MCF 10A (cell line): ENCODE results near the gene PPM1K. TPM values are rescaled to one million over a fixed set of nuclear protein-coding genes. Genes with fewer than 3 reads are reported as not detected.

ENCODE experiments used
- BruUV-seq: library from RNA; stranded (reverse); fragments of 400-500 nt; replicated peaks from 2 replicates; lab custom pipeline; 2021; lab: Mats Ljungman, UMichigan
- CTCF ChIA-PET: fragments of 300-600 bp; sonication (Branson Sonifier 250); formaldehyde crosslinking; extraction: SDS; loops from one replicate; lab custom pipeline; 2021; ENCODE audit warnings: antibody characterized with exemption, inconsistent platforms; lab: Yijun Ruan, JAX
- POLR2A ChIA-PET: fragments of 300-600, 350-650 bp; sonication (Branson Sonifier 250); formaldehyde crosslinking; extraction: SDS; loops from one replicate; lab custom pipeline; 2020; ENCODE audit warnings: antibody characterized with exemption, inconsistent platforms; lab: Yijun Ruan, JAX
- DNase-seq: peaks from one replicate; pipeline ENCODE4 v3.0.0-alpha.2; 2018; ENCODE audit not compliant: unreplicated experiment
- H3K27ac Mint-ChIP-seq: one replicate; pipeline ENCODE4 v1.8.0; 2022; ENCODE audit warnings: mild to moderate bottlenecking, low read depth, mixed read lengths; ENCODE audit not compliant: unreplicated experiment
- H3K27me3 Mint-ChIP-seq: one replicate; pipeline ENCODE4 v1.8.0; 2022; ENCODE audit warnings: mixed read lengths; ENCODE audit not compliant: insufficient read depth, unreplicated experiment
- H3K36me3 Mint-ChIP-seq: one replicate; pipeline ENCODE4 v1.8.0; 2022; ENCODE audit warnings: mild to moderate bottlenecking, moderate library complexity, mixed read lengths; ENCODE audit not compliant: insufficient read depth, unreplicated experiment
- H3K4me1 Mint-ChIP-seq: one replicate; pipeline ENCODE4 v1.8.0; 2022; ENCODE audit warnings: mixed read lengths; ENCODE audit not compliant: insufficient read depth, unreplicated experiment
- H3K4me3 Mint-ChIP-seq: one replicate; pipeline ENCODE4 v1.8.0; 2022; ENCODE audit warnings: mild to moderate bottlenecking, moderate library complexity, mixed read lengths; ENCODE audit not compliant: unreplicated experiment
- H3K9me3 Mint-ChIP-seq: one replicate; pipeline ENCODE4 v1.8.0; 2022; ENCODE audit warnings: mixed read lengths; ENCODE audit not compliant: unreplicated experiment
- CTCF ChIP-seq: fragments of 200-600 bp; IDR thresholded peaks from one replicate; pipeline ENCODE4 v1.8.0; 2022; ENCODE audit warnings: antibody characterized with exemption, mild to moderate bottlenecking; ENCODE audit not compliant: unreplicated experiment
- intact Hi-C: fragments of 100-400 bp; cut with micrococcal nuclease; formaldehyde crosslinking; loops from 2 replicates; pipeline ENCODE4 v1.14.1; 2022
- total RNA-seq: library from RNA; stranded (reverse); gene quantifications from 2 replicates; pipeline ENCODE4 v1.2.3, GENCODE V29; 2022

Gene PPM1K
- total RNA-seq, 1 experiment from 2014 or later = 21.0 TPM

GRCh38 chr4:88251924-88252323 is 32.4 kb downstream of the PPM1K start:
- Mint-ChIP-seq H3K27me3 (no peaks in the 10 kb centered on the region), H3K9me3 (no peaks in the 10 kb centered on the region), H3K36me3 (no peaks in the 10 kb centered on the region), H3K4me1 (no peaks in the 10 kb centered on the region), H3K27ac (no peak overlapping the region), H3K4me3 (no peak overlapping the region)
- BruUV-seq = no TSS peak
- no peak for DNase-seq
- ChIA-PET CTCF (interaction anchor here (0.6 kb wide), 1 partner anchor 13 kb away, joined by 3 read pairs; no protein-coding TSS in a partner anchor), POLR2A (no interaction called here)
- no peak for TF ChIP-seq CTCF
- intact Hi-C loops = no loop called here

DNA sequence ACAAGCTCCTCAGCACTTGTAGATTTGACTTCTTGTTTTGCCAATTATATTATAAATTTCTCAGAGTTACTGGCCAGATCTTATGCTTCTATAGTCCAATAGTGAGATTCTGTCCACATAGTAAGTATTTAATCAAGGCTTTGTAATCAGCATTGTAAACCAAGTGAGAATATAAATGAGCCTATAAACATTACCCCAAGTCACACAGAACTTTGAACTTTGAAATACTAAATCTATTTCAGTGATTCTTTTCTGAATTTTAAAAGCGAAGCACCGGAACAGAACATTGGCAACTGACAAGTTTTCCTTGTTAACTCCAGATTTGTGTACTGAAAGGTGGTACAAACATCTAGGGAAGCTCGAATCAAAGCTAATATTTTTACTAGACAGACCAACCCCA is 37.2 kb downstream of the PPM1K start:
- intact Hi-C loops = no loop called here
- H3K4me3 Mint-ChIP-seq = no peak overlapping the region
- no peak for DNase-seq
- no peak overlapping the region for H3K27ac Mint-ChIP-seq
- no peaks in the 10 kb centered on the region for H3K27me3 Mint-ChIP-seq
- no TSS peak for BruUV-seq
- CTCF ChIA-PET = interaction anchor here (1.1 kb wide), 1 partner anchor 122 kb away, joined by 7 read pairs; no protein-coding TSS in a partner anchor
- H3K36me3 Mint-ChIP-seq = peaks cover 3% of the 10 kb centered on the region
- no peaks in the 10 kb centered on the region for H3K9me3 Mint-ChIP-seq
- no peak for TF ChIP-seq CTCF
- no peaks in the 10 kb centered on the region for H3K4me1 Mint-ChIP-seq
- POLR2A ChIA-PET = interaction anchor here (1.4 kb wide), 1 partner anchor 18 kb away, joined by 5 read pairs; no protein-coding TSS in a partner anchor

- ChIA-PET CTCF (interaction anchor here (0.6 to 0.7 kb wide), 2 partner anchors 245 to 269 kb away, joined by 3 read pairs; no protein-coding TSS in a partner anchor), POLR2A (interaction anchor here (1.4 kb wide), 1 partner anchor 18 kb away, joined by 5 read pairs; no protein-coding TSS in a partner anchor)
- Mint-ChIP-seq H3K9me3 (no peaks in the 10 kb centered on the region), H3K4me1 (no peaks in the 10 kb centered on the region), H3K36me3 (peaks cover 6% of the 10 kb centered on the region), H3K27me3 (no peaks in the 10 kb centered on the region), H3K4me3 (no peak overlapping the region), H3K27ac (no peak overlapping the region)
- intact Hi-C loops = no loop called here
- no peak for DNase-seq
- TF ChIP-seq CTCF = no peak
- BruUV-seq = no TSS peak
Measured at GRCh38 chr4:88246600-88246999, 37.8 kb downstream of the PPM1K start.

DNA sequence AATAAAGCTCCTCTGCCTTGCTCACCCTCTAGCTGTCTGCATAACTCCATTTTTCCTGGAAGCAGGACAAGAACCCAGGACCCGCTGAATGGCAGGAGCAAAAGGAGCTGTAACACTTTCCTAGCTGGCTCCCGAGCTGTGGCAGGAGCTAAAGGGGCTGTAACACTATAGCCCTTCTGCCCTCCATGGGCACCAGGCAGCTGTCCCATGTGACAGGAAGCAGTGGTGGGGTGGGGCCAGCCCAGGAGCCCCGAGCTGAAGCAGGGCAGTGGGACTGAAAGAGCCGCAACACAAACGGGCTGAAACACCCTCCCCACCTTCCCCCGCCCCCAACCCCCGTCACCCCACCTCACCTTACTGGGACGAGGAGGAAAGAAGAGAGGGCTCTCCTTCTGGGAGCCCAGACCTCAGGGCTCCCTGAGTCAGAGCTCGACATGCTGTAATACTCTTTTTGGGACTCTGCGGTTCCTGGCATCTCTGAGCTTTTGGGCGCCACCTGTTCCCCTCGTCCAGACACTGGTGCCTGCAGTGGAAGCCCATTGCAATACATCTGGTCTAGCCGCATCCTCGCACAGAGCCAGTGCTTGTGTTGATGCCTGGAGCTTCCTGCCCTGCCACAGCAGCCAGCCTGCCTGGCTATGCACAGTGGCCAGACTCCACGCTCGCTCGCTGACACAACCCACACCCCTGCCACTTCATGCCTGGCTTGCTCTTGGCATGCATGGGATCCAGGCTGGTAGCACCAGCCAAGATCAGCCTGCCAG is 39.4 kb downstream of the PPM1K start:
- Mint-ChIP-seq H3K27me3 (no peaks in the 10 kb centered on the region), H3K27ac (no peak overlapping the region), H3K4me3 (no peak overlapping the region), H3K9me3 (no peaks in the 10 kb centered on the region), H3K36me3 (peaks cover 6% of the 10 kb centered on the region), H3K4me1 (no peaks in the 10 kb centered on the region)
- intact Hi-C loops = no loop called here
- ChIA-PET POLR2A (no interaction called here), CTCF (interaction anchor here (0.6 to 1.1 kb wide), 4 partner anchors 10 to 271 kb away, joined by 3 to 6 read pairs (median 5); no protein-coding TSS in a partner anchor)
- no TSS peak for BruUV-seq
- TF ChIP-seq CTCF = no peak
- DNase-seq = no peak
